GM19372 (cell line): Measurements from ENCODE around the gene CEP57L1.
"Not testable (repeated sequence)": the region's sequence is repeated elsewhere in the genome, so short reads cannot be mapped to it uniquely, and the experiment has no call there.

Source experiments
- ATAC-seq: cut with Tn5 transposase; IDR thresholded peaks from one replicate; pipeline ENCODE4 v1.9.1; 2021; ENCODE audit warnings: mild to moderate bottlenecking, low read depth, moderate library complexity; ENCODE audit not compliant: unreplicated experiment

CEP57L1 gene

GRCh38 chr6:109166673-109167072 lies 71.4 kb downstream of the CEP57L1 start:
- no peak for ATAC-seq

- no peak for ATAC-seq
Observed at GRCh38 chr6:109167562-109167961, 72.3 kb downstream of the CEP57L1 start.

- ATAC-seq = no peak
Observed at GRCh38 chr6:109170333-109170732, 75.0 kb downstream of the CEP57L1 start.

- ATAC-seq = no peak
Observed at GRCh38 chr6:109172101-109172746, 76.9 kb downstream of the CEP57L1 start.

- no peak for ATAC-seq
Observed at GRCh38 chr6:109174916-109175315, 79.6 kb downstream of the CEP57L1 start.

GRCh38 chr6:109178921-109179320 lies 83.6 kb downstream of the CEP57L1 start:
- no peak for ATAC-seq

- no peak for ATAC-seq
Observed at GRCh38 chr6:109179507-109179906, 84.2 kb downstream of the CEP57L1 start.

GRCh38 chr6:109182578-109182977 lies 87.3 kb downstream of the CEP57L1 start:
- no peak for ATAC-seq

- no peak for ATAC-seq
Observed at GRCh38 chr6:109183109-109183650, 87.9 kb downstream of the CEP57L1 start.

- no peak for ATAC-seq
Observed at GRCh38 chr6:109184638-109185037, 89.3 kb downstream of the CEP57L1 start.

GRCh38 chr6:109186012-109186411 lies 90.7 kb downstream of the CEP57L1 start:
- no peak for ATAC-seq

GRCh38 chr6:109187399-109188114 lies 92.2 kb downstream of the CEP57L1 start:
- no peak for ATAC-seq

- no peak for ATAC-seq
Observed at GRCh38 chr6:109188115-109188411, 92.8 kb downstream of the CEP57L1 start.

GRCh38 chr6:109191368-109191767 lies 96.1 kb downstream of the CEP57L1 start:
- ATAC-seq = not testable (repeated sequence)

- ATAC-seq = no peak
Observed at GRCh38 chr6:109192865-109193264, 97.6 kb downstream of the CEP57L1 start.

- ATAC-seq = no peak
Observed at GRCh38 chr6:109194880-109195279, 99.6 kb downstream of the CEP57L1 start.

- ATAC-seq = no peak
Observed at GRCh38 chr6:109197061-109197460, 101.8 kb downstream of the CEP57L1 start.

- ATAC-seq = no peak
Observed at GRCh38 chr6:109202409-109203264, 107.3 kb downstream of the CEP57L1 start.

GRCh38 chr6:109204511-109204910 lies 109.2 kb downstream of the CEP57L1 start:
- no peak for ATAC-seq

- no peak for ATAC-seq
Observed at GRCh38 chr6:109212683-109213082, 117.4 kb downstream of the CEP57L1 start.
